GM12892 (cell line): ENCODE data around the gene INPP4A.
A peak's percentile ranks its signal among the peaks of the same experiment; 100 is the strongest.

ENCODE experiments used
- DNase-seq: peaks from one replicate; pipeline ENCODE4 v3.0.0; 2011; ENCODE audit not compliant: insufficient read length
- FAIRE-seq: peaks from 2 replicates; lab custom pipeline; 2011; peaks lifted over from hg19 to GRCh38; lab: Jason Lieb, UNC
- POLR2A ChIP-seq: IDR thresholded peaks from 2 replicates; pipeline ENCODE4 v1.6.1; 2011; ENCODE audit warnings: low read depth, low read length, control low read depth
- POLR2AphosphoS5 ChIP-seq: IDR thresholded peaks from 2 replicates; pipeline ENCODE4 v1.6.1; 2011; ENCODE audit warnings: low read depth, low read length, control low read depth
- TAF1 ChIP-seq: IDR thresholded peaks from 2 replicates; pipeline ENCODE4 v1.6.1; 2011; ENCODE audit warnings: low read depth, mild to moderate bottlenecking, control low read depth, low read length, borderline replicate concordance

The INPP4A gene

GRCh38 chr2:98515250-98515991 is 70.8 kb downstream of the INPP4A start:
- FAIRE-seq (no peak), DNase-seq (no peak)
- TF ChIP-seq POLR2A (no peak), TAF1 (no peak), POLR2AphosphoS5 (no peak)

- FAIRE-seq (no peak), DNase-seq (no peak)
- TF ChIP-seq TAF1: no peak
Observed at GRCh38 chr2:98516571-98516970, 71.9 kb downstream of the INPP4A start.

GRCh38 chr2:98517636-98518035 is 73.0 kb downstream of the INPP4A start:
- no peak for FAIRE-seq
- TF ChIP-seq POLR2A: no peak
- no peak for TF ChIP-seq POLR2AphosphoS5
- no peak for TF ChIP-seq TAF1
- DNase-seq: no peak

GRCh38 chr2:98518101-98518500 is 73.4 kb downstream of the INPP4A start:
- TF ChIP-seq POLR2A (no peak), TAF1 (no peak), POLR2AphosphoS5 (no peak)
- FAIRE-seq: peak; percentile 74
- DNase-seq: peak; percentile 40

- FAIRE-seq: no peak
- DNase-seq: no peak
- TF ChIP-seq TAF1 (no peak), POLR2AphosphoS5 (no peak), POLR2A (no peak)
Observed at GRCh38 chr2:98519156-98519555, 74.5 kb downstream of the INPP4A start.

GRCh38 chr2:98519851-98520250 is 75.2 kb downstream of the INPP4A start:
- no peak for DNase-seq
- FAIRE-seq: no peak
- TF ChIP-seq POLR2A (no peak), TAF1 (no peak), POLR2AphosphoS5 (no peak)

- TF ChIP-seq TAF1 (no peak), POLR2A (no peak), POLR2AphosphoS5 (no peak)
- DNase-seq (no peak), FAIRE-seq (no peak)
Observed at GRCh38 chr2:98520806-98521205, 76.1 kb downstream of the INPP4A start.

GRCh38 chr2:98521266-98521665 is 76.6 kb downstream of the INPP4A start:
- DNase-seq (no peak), FAIRE-seq (no peak)
- no peak for TF ChIP-seq POLR2AphosphoS5

GRCh38 chr2:98522854-98523253 is 78.2 kb downstream of the INPP4A start:
- no peak for FAIRE-seq
- DNase-seq: no peak
- no peak for TF ChIP-seq POLR2AphosphoS5
- TF ChIP-seq TAF1: no peak

GRCh38 chr2:98524168-98524567 is 79.5 kb downstream of the INPP4A start:
- FAIRE-seq: no peak
- TF ChIP-seq POLR2A (no peak), TAF1 (no peak), POLR2AphosphoS5 (no peak)
- no peak for DNase-seq

GRCh38 chr2:98528349-98528748 is 83.7 kb downstream of the INPP4A start:
- no peak for TF ChIP-seq POLR2AphosphoS5
- no peak for TF ChIP-seq TAF1
- no peak for FAIRE-seq
- no peak for DNase-seq

GRCh38 chr2:98530114-98530513 is 85.5 kb downstream of the INPP4A start:
- FAIRE-seq: no peak
- TF ChIP-seq POLR2AphosphoS5: no peak
- no peak for TF ChIP-seq TAF1
- TF ChIP-seq POLR2A: no peak
- no peak for DNase-seq

GRCh38 chr2:98532756-98533155 is 88.1 kb downstream of the INPP4A start:
- no peak for DNase-seq
- FAIRE-seq: no peak
- TF ChIP-seq TAF1: no peak
- no peak for TF ChIP-seq POLR2A
- TF ChIP-seq POLR2AphosphoS5: no peak

- no peak for TF ChIP-seq TAF1
- TF ChIP-seq POLR2AphosphoS5: no peak
- TF ChIP-seq POLR2A: no peak
- DNase-seq (no peak), FAIRE-seq (no peak)
Observed at GRCh38 chr2:98533547-98533946, 88.9 kb downstream of the INPP4A start.
